SK-N-MC (cell line): ENCODE data around the gene REEP6.

Experiments
- EZH2 ChIP-seq: fragments of 200-600 bp; sonication (generic); IDR thresholded peaks from one replicate; pipeline ENCODE4 v1.6.1; 2017; ENCODE audit warnings: antibody characterized with exemption
- POLR2AphosphoS5 ChIP-seq: IDR thresholded peaks from 2 replicates; pipeline ENCODE4 v1.6.1; 2012; ENCODE audit warnings: mild to moderate bottlenecking, low read depth, low read length, borderline replicate concordance

GRCh38 chr19:1514295-1514661 lies 23.3 kb downstream of the REEP6 start:
- no peak for TF ChIP-seq POLR2AphosphoS5
- TF ChIP-seq EZH2, result no peak
